IMR-90 (cell line): ENCODE results near the gene UBA1. TPM values are rescaled to one million over a fixed set of nuclear protein-coding genes. Genes with fewer than 3 reads are reported as not detected.

Experiments
- ATAC-seq: fragments of 200-7000 bp; cut with Tn5 transposase; 2 replicates; pipeline ENCODE4 v1.9.1; 2020; ENCODE audit warnings: low read depth, mild to moderate bottlenecking, moderate library complexity
- BruUV-seq: library from RNA; stranded (reverse); fragments of 400-500 nt; replicated peaks from 2 replicates; lab custom pipeline; 2021; lab: Mats Ljungman, UMichigan
- CTCF ChIA-PET: fragments of 300-600 bp; formaldehyde crosslinking; extraction: SDS; loops from one replicate; lab custom pipeline; 2021; ENCODE audit warnings: antibody characterized with exemption; lab: Yijun Ruan, JAX
- POLR2A ChIA-PET: fragments of 300-600 bp; sonication (Branson Sonifier 250); formaldehyde crosslinking; loops from one replicate; lab custom pipeline; 2022; ENCODE audit warnings: antibody characterized with exemption; ENCODE audit not compliant: unreplicated experiment; lab: Charles Lee
- DNase-seq: peaks from one replicate; pipeline ENCODE4 v3.0.0; 2013
- H2AFZ ChIP-seq: replicated peaks from 2 replicates; pipeline ENCODE3; 2013; ENCODE audit warnings: low read length, mild to moderate bottlenecking; ENCODE audit not compliant: poor library complexity
- H2AK5ac ChIP-seq: 2 replicates; pipeline ENCODE4 v1.6.1; 2013; ENCODE audit warnings: low read depth, low read length, inconsistent platforms
- H2AK9ac ChIP-seq: replicated peaks from 2 replicates; pipeline ENCODE3; 2013; ENCODE audit warnings: mild to moderate bottlenecking, low read depth, low read length, moderate library complexity; ENCODE audit not compliant: poor library complexity
- H2BK120ac ChIP-seq: 2 replicates; pipeline ENCODE4 v1.6.1; 2013; ENCODE audit warnings: low read depth, low read length, inconsistent platforms
- H2BK15ac ChIP-seq: 3 replicates; pipeline ENCODE4 v1.6.1; 2013; ENCODE audit warnings: low read depth, low read length, inconsistent platforms
- H2BK20ac ChIP-seq: 2 replicates; pipeline ENCODE4 v1.6.1; 2013; ENCODE audit warnings: low read depth, mild to moderate bottlenecking, inconsistent platforms, low read length, moderate library complexity
- H2BK5ac ChIP-seq: 2 replicates; pipeline ENCODE4 v1.6.1; 2013; ENCODE audit warnings: mild to moderate bottlenecking, low read depth, low read length, inconsistent platforms; ENCODE audit not compliant: poor library complexity, severe bottlenecking
- H3K14ac ChIP-seq: replicated peaks from 2 replicates; pipeline ENCODE4 v1.6.1; 2013; ENCODE audit warnings: low read depth, low read length, inconsistent platforms
- H3K18ac ChIP-seq: 2 replicates; pipeline ENCODE4 v1.6.1; 2013; ENCODE audit warnings: low read depth, low read length, control low read depth
- H3K23ac ChIP-seq: 2 replicates; pipeline ENCODE4 v1.6.1; 2013; ENCODE audit warnings: low read depth, low read length, inconsistent platforms
- H3K27ac ChIP-seq: 2 replicates; pipeline ENCODE4 v1.5.1; 2013; ENCODE audit warnings: mild to moderate bottlenecking, control low read depth, low read length; ENCODE audit not compliant: insufficient read depth
- H3K27me3 ChIP-seq: 2 replicates; pipeline ENCODE4 v1.6.1; 2013; ENCODE audit warnings: low read length; ENCODE audit not compliant: control insufficient read depth, insufficient read depth
- H3K36me3 ChIP-seq: 2 replicates; pipeline ENCODE4 v1.6.1; 2013; ENCODE audit warnings: low read length, mixed read lengths; ENCODE audit not compliant: control insufficient read depth, insufficient read depth
- H3K4ac ChIP-seq: 2 replicates; pipeline ENCODE4 v1.6.1; 2013; ENCODE audit warnings: low read depth, low read length, inconsistent platforms
- H3K4me1 ChIP-seq: 2 replicates; pipeline ENCODE4 v1.6.1; 2013; ENCODE audit warnings: low read length, mixed read lengths; ENCODE audit not compliant: control insufficient read depth, insufficient read depth
- H3K4me2 ChIP-seq: 2 replicates; pipeline ENCODE4 v1.6.1; 2013; ENCODE audit warnings: low read depth, mild to moderate bottlenecking, control low read depth, low read length, moderate library complexity
- H3K4me3 ChIP-seq: 2 replicates; pipeline ENCODE4 v1.5.1; 2013; ENCODE audit warnings: low read depth, mild to moderate bottlenecking, control low read depth, low read length, moderate library complexity; ENCODE audit not compliant: insufficient read depth
- H3K56ac ChIP-seq: 2 replicates; pipeline ENCODE4 v1.6.1; 2013; ENCODE audit warnings: low read length, inconsistent platforms; ENCODE audit not compliant: insufficient read depth; ENCODE audit errors: extremely low read depth
- H3K79me1 ChIP-seq, 2 experiments: 2 replicates each; pipeline ENCODE4 v1.6.1; 2013; ENCODE audit warnings: low read length in 2 of 2, inconsistent platforms in 1 of 2, low read depth in 1 of 2
- H3K9ac ChIP-seq: 2 replicates; pipeline ENCODE4 v1.6.1; 2013; ENCODE audit warnings: low read depth, low read length, control low read depth
- H3K9me1 ChIP-seq: 2 replicates; pipeline ENCODE4 v1.6.1; 2013; ENCODE audit warnings: low read length, inconsistent platforms; ENCODE audit not compliant: insufficient read depth
- H3K9me3 ChIP-seq: 2 replicates; pipeline ENCODE4 v1.6.1; 2013; ENCODE audit warnings: low read length; ENCODE audit not compliant: control insufficient read depth, insufficient read depth
- H4K20me1 ChIP-seq: 2 replicates; pipeline ENCODE4 v1.6.1; 2013; ENCODE audit warnings: low read length, inconsistent platforms; ENCODE audit not compliant: insufficient read depth
- H4K5ac ChIP-seq: 2 replicates; pipeline ENCODE4 v1.6.1; 2013; ENCODE audit warnings: mild to moderate bottlenecking, low read depth, low read length, control low read depth
- H4K8ac ChIP-seq, 2 experiments: 2 replicates each; pipeline ENCODE4 v1.6.1; 2013; ENCODE audit warnings: low read depth in 2 of 2, low read length in 2 of 2, control low read depth in 1 of 2, inconsistent platforms in 1 of 2
- H4K91ac ChIP-seq: 2 replicates; pipeline ENCODE4 v1.6.1; 2013; ENCODE audit warnings: low read depth, low read length, inconsistent platforms; ENCODE audit not compliant: insufficient read depth
- CEBPB ChIP-seq: IDR thresholded peaks from 2 replicates; pipeline ENCODE4 v1.6.1; 2012; ENCODE audit warnings: low read depth, low read length, improper control_type of control experiment
- MAFK ChIP-seq: IDR thresholded peaks from 2 replicates; pipeline ENCODE4 v1.6.1; 2012; ENCODE audit warnings: low read depth, low read length, improper control_type of control experiment
- MXI1 ChIP-seq: IDR thresholded peaks from 2 replicates; pipeline ENCODE4 v1.6.1; 2012; ENCODE audit warnings: low read depth, mild to moderate bottlenecking, low read length, moderate library complexity, borderline replicate concordance
- POLR2A ChIP-seq: IDR thresholded peaks from 2 replicates; pipeline ENCODE4 v1.6.1; 2012; ENCODE audit warnings: mild to moderate bottlenecking, low read depth, low read length
- RAD21 ChIP-seq: IDR thresholded peaks from 2 replicates; pipeline ENCODE4 v1.6.1; 2012; ENCODE audit warnings: low read length, improper control_type of control experiment
- RCOR1 ChIP-seq: IDR thresholded peaks from 2 replicates; pipeline ENCODE4 v1.6.1; 2012; ENCODE audit warnings: mild to moderate bottlenecking, low read length, improper control_type of control experiment; ENCODE audit not compliant: insufficient replicate concordance
- RFX5 ChIP-seq: IDR thresholded peaks from 2 replicates; pipeline ENCODE4 v1.8.0; 2012; ENCODE audit warnings: low read depth, mild to moderate bottlenecking, low read length, moderate library complexity
- SMC3 ChIP-seq: fragments of 150-350 bp; IDR thresholded peaks from 2 replicates; pipeline ENCODE4 v1.6.1; 2016; ENCODE audit warnings: low read depth, mild to moderate bottlenecking, antibody characterized with exemption, low read length, moderate library complexity
- WGBS, 2 experiments: methylation state at CpG; one replicate each; pipeline versions ENCODE4 v1.1.5 to v1.1.7; 2013; ENCODE audit warnings: missing lambda C conversion rate in 2 of 2; ENCODE audit not compliant: insufficient read length in 1 of 2; ENCODE audit errors: extremely low coverage in 2 of 2; 5-methylcytosine and 5-hydroxymethylcytosine counted together
- dilution Hi-C: fragments of 300-500 bp; cut with HindIII; formaldehyde crosslinking; loops from one replicate; pipeline ENCODE4 v1.14.3; 2018; ENCODE audit warnings: low sequenced_read_pairs; ENCODE audit not compliant: unreplicated experiment
- in situ Hi-C: fragments of 300-500 bp; cut with MboI; formaldehyde crosslinking; loops from 3 replicates; pipeline ENCODE4 v1.14.3; 2019; ENCODE audit warnings: low sequenced_read_pairs, inconsistent platforms, mixed read lengths
- intact Hi-C: fragments of 100-400 bp; cut with micrococcal nuclease; formaldehyde crosslinking; loops from 2 replicates; pipeline ENCODE4 v1.10.0; 2022
- polyA plus RNA-seq, 3 experiments: library from polyadenylated mRNA; depleted of rRNA; stranded (reverse); fragments of >200 nt; gene quantifications; 2 replicates each; pipeline ENCODE4 v1.2.3, GENCODE V29; 2012; ENCODE audit warnings: low replicate concordance in 1 of 3
- total RNA-seq: library from RNA; depleted of rRNA; stranded (reverse); fragments of >200 nt; gene quantifications from 2 replicates; pipeline ENCODE4 v1.2.3, GENCODE V29; 2012
- TF ChIP-seq, protein P1 (sequence below): fragments of 150-350 bp; IDR thresholded peaks from 2 replicates; pipeline ENCODE4 v1.6.1; 2016; ENCODE audit warnings: low read depth, mild to moderate bottlenecking, low read length, moderate library complexity, borderline replicate concordance
- TF ChIP-seq, protein P2 (sequence below): fragments of 150-350 bp; IDR thresholded peaks from 2 replicates; pipeline ENCODE4 v1.6.1; 2017; ENCODE audit warnings: mild to moderate bottlenecking, antibody characterized with exemption, low read length, low read depth

The UBA1 gene
- total and polyA plus RNA-seq, 2 of the 4 experiments (the other 2 are of a cell fraction) = 299 to 343 TPM

DNA sequence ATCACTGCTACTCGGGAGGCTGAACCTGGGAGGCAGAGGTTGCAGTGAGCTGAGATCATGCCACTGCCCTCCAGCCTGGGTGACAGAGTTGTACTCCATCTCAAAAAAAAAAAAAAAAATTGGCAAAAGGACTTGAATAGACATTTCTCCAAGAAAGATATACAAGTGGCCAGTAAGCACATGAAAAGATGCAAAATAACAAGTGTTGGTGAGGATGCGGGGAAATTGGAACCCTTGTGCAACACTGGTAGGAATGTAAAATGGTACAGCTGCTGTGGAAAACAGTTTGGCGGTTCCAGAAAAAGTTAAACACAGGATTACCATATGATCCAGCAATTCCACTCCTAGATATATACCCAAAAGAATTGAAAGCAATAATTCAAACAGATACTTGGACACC, 29.2 kb upstream of the UBA1 start:
- no peak for ATAC-seq
- no peak overlapping the region for H2BK15ac ChIP-seq
- no peak overlapping the region for H3K4me2 ChIP-seq
- H3K9ac ChIP-seq = no peak overlapping the region
- H3K18ac ChIP-seq = no peak overlapping the region
- dilution Hi-C loops (no loop called here), intact Hi-C loops (no loop called here), in situ Hi-C loops (no loop called here)
- WGBS, 2 experiments = no CpG with 5 or more reads among the region's 3 CpGs
- TF ChIP-seq SMC3 (no peak), RFX5 (no peak), RCOR1 (no peak), POLR2A (no peak), MXI1 (no peak), RAD21 (no peak), CEBPB (no peak), MAFK (no peak)
- TF ChIP-seq, protein P1, sequence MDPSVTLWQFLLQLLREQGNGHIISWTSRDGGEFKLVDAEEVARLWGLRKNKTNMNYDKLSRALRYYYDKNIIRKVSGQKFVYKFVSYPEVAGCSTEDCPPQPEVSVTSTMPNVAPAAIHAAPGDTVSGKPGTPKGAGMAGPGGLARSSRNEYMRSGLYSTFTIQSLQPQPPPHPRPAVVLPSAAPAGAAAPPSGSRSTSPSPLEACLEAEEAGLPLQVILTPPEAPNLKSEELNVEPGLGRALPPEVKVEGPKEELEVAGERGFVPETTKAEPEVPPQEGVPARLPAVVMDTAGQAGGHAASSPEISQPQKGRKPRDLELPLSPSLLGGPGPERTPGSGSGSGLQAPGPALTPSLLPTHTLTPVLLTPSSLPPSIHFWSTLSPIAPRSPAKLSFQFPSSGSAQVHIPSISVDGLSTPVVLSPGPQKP = no peak
- TF ChIP-seq, protein P2, sequence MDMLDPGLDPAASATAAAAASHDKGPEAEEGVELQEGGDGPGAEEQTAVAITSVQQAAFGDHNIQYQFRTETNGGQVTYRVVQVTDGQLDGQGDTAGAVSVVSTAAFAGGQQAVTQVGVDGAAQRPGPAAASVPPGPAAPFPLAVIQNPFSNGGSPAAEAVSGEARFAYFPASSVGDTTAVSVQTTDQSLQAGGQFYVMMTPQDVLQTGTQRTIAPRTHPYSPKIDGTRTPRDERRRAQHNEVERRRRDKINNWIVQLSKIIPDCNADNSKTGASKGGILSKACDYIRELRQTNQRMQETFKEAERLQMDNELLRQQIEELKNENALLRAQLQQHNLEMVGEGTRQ = no peak
- H3K14ac ChIP-seq = no peak overlapping the region
- no peak overlapping the region for H4K8ac ChIP-seq
- H3K4me1 ChIP-seq = no peaks in the 10 kb centered on the region
- no peak overlapping the region for H2BK20ac ChIP-seq
- H4K5ac ChIP-seq = no peak overlapping the region
- H3K27ac ChIP-seq = no peak overlapping the region
- no peak overlapping the region for H3K4ac ChIP-seq
- H2AK5ac ChIP-seq = no peak overlapping the region
- ChIA-PET CTCF (no interaction called here), POLR2A (interaction anchor here (0.6 kb wide), 1 partner anchor 150 kb away, joined by 3 read pairs; no protein-coding TSS in a partner anchor)
- no peak overlapping the region for H2BK120ac ChIP-seq
- no peaks in the 10 kb centered on the region for H3K9me3 ChIP-seq
- no peak overlapping the region for H4K91ac ChIP-seq
- no peak overlapping the region for H3K56ac ChIP-seq
- peaks cover 3% of the 10 kb centered on the region; the same call in 1 of the 2 replicates for H3K27me3 ChIP-seq
- H2AK9ac ChIP-seq = no peak overlapping the region
- DNase-seq = no peak
- peaks cover 3 to 15% of the 10 kb centered on the region in 2 experiments; a peak in 2 of 4 replicates for H3K79me1 ChIP-seq
- H3K4me3 ChIP-seq = no peak overlapping the region
- BruUV-seq = no TSS peak
- 0 out of 2 replicates have a peak, but pooled peaks cover 3% of the 10 kb centered on the region for H3K9me1 ChIP-seq
- peaks cover 4% of the 10 kb centered on the region; the same call in 1 of the 2 replicates for H3K36me3 ChIP-seq
- H3K23ac ChIP-seq = no peak overlapping the region
- H4K20me1 ChIP-seq = peaks cover 19% of the 10 kb centered on the region
- H2AFZ ChIP-seq = no peak overlapping the region
- no peak overlapping the region for H2BK5ac ChIP-seq
